Breast epithelium (tissue), 3 donors: ENCODE measurements around the gene CD302.

ENCODE experiments used
- CTCF ChIP-seq, 3 donors: fragments of 450-650 bp; IDR thresholded peaks; one replicate each; pipeline ENCODE4 v1.5.1; 2016 to 2017; ENCODE audit warnings: antibody characterized with exemption in 3 of 3, mild to moderate bottlenecking in 3 of 3, moderate library complexity in 3 of 3
- POLR2A ChIP-seq: fragments of 450-650 bp; IDR thresholded peaks from one replicate; pipeline ENCODE4 v1.6.1; 2016; ENCODE audit warnings: antibody characterized with exemption, mild to moderate bottlenecking, moderate library complexity

GRCh38 chr2:159722580-159722979 lies 75.4 kb downstream of the CD302 start:
- no peak for TF ChIP-seq POLR2A
- TF ChIP-seq CTCF (IDR thresholded peaks at IDR 0.05), result no peak
